ENCODE measurements around the gene UNCX.
"Not testable (repeated sequence)": the region's sequence is repeated elsewhere in the genome, so short reads cannot be mapped to it uniquely, and the experiment has no call there.

Gene UNCX

GRCh38 chr7:1259621-1260243, 27.1 kb downstream of the UNCX start:
- DNase-seq: no peak

- no peak for DNase-seq
Measured at GRCh38 chr7:1260244-1260635, 27.6 kb downstream of the UNCX start.

- not testable (repeated sequence) for DNase-seq
Measured at GRCh38 chr7:1261036-1261435, 28.4 kb downstream of the UNCX start.

- DNase-seq: no peak
Measured at GRCh38 chr7:1262441-1262840, 29.8 kb downstream of the UNCX start.

- no peak for DNase-seq
Measured at GRCh38 chr7:1263391-1263951, 30.8 kb downstream of the UNCX start.

GRCh38 chr7:1264345-1265280, 31.9 kb downstream of the UNCX start:
- no peak for DNase-seq

- DNase-seq: no peak
Measured at GRCh38 chr7:1267016-1267900, 34.6 kb downstream of the UNCX start.

- no peak for DNase-seq
Measured at GRCh38 chr7:1268076-1268815, 35.6 kb downstream of the UNCX start.

- no peak for DNase-seq
Measured at GRCh38 chr7:1268866-1269265, 36.2 kb downstream of the UNCX start.

GRCh38 chr7:1269336-1269890, 36.7 kb downstream of the UNCX start:
- no peak for DNase-seq

GRCh38 chr7:1270181-1270580, 37.5 kb downstream of the UNCX start:
- no peak for DNase-seq

GRCh38 chr7:1271046-1271445, 38.4 kb downstream of the UNCX start:
- DNase-seq: no peak

GRCh38 chr7:1271656-1272055, 39.0 kb downstream of the UNCX start:
- DNase-seq: no peak

- not testable (repeated sequence) for DNase-seq
Measured at GRCh38 chr7:1272136-1272535, 39.5 kb downstream of the UNCX start.

GRCh38 chr7:1274121-1274875, 41.6 kb downstream of the UNCX start:
- DNase-seq: no peak

GRCh38 chr7:1274876-1275375, 42.3 kb downstream of the UNCX start:
- DNase-seq: no peak

- no peak for DNase-seq
Measured at GRCh38 chr7:1275451-1276381, 43.0 kb downstream of the UNCX start.

- DNase-seq: no peak
Measured at GRCh38 chr7:1276626-1277175, 44.0 kb downstream of the UNCX start.

GRCh38 chr7:1278543-1278942, 45.9 kb downstream of the UNCX start:
- DNase-seq: no peak
